ENCODE measurements around the gene EEFSEC. TPM values are rescaled to one million over a fixed set of nuclear protein-coding genes. Genes with fewer than 3 reads are reported as not detected.

Gene EEFSEC
- total RNA-seq, 1 donor from 2014 or later = 24.6 TPM

DNA sequence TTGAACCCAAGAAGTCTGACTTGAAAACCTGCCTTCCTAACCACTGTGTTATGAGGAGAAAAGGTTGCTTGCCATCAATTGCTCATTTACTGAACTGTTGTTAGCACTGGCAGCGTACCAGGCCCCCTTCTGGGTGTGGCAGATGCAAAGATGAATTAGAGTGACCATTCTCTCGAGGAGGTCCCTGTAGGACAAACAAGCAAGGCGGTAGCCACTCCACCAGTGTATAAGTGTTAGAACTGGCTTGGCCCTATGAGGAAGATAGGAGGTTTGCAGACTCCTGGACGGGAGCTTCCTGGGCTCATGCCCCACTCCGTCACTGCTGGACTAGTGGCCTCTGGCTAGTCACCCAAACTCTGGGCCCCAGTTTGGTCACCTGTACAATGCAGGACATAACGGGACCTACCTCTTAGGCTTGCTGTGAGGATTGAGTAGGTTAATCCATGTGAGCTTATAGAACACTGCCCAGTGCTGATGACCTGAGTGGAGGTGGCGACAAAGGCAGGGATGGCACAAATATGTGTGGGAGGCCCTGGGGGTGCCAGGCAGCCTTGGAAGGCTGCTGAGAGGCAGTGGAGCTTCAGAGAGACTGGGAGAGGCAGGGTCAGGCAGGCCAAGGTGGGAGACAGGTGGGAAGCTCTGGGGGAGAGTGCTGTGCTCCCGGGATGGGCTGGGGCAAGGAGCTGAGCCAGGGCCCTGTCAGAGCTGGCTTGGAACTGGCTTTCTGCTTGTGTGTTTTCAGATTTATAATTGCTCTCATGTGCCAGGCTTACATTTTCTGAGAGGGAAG, 167.5 kb downstream of the EEFSEC start:
- peak in 1 of 2 donors; percentile 67 for DNase-seq (ENCODE audit: extremely low spot score in 2 of 2)
- Histone ChIP-seq H3K4me3 (no peak overlapping the region), H3K36me3 (no peaks in the 10 kb centered on the region), H3K9me3 (no peaks in the 10 kb centered on the region), H3K27me3 (no peaks in the 10 kb centered on the region), H3K4me1 (peaks cover 15% of the 10 kb centered on the region), H3K27ac (no peak overlapping the region)
- intact Hi-C loops (cut with DNase I) = no loop called here
- TF ChIP-seq POLR2A (IDR thresholded peaks at IDR 0.05) = no peak
- TF ChIP-seq, protein P1, sequence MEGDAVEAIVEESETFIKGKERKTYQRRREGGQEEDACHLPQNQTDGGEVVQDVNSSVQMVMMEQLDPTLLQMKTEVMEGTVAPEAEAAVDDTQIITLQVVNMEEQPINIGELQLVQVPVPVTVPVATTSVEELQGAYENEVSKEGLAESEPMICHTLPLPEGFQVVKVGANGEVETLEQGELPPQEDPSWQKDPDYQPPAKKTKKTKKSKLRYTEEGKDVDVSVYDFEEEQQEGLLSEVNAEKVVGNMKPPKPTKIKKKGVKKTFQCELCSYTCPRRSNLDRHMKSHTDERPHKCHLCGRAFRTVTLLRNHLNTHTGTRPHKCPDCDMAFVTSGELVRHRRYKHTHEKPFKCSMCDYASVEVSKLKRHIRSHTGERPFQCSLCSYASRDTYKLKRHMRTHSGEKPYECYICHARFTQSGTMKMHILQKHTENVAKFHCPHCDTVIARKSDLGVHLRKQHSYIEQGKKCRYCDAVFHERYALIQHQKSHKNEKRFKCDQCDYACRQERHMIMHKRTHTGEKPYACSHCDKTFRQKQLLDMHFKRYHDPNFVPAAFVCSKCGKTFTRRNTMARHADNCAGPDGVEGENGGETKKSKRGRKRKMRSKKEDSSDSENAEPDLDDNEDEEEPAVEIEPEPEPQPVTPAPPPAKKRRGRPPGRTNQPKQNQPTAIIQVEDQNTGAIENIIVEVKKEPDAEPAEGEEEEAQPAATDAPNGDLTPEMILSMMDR (IDR thresholded peaks at IDR 0.05) = no peak
- TF ChIP-seq POLR2AphosphoS5 (IDR thresholded peaks at IDR 0.05; ENCODE audit: insufficient read depth in 1 of 2, low read depth in 1 of 2) = no peak

DNA sequence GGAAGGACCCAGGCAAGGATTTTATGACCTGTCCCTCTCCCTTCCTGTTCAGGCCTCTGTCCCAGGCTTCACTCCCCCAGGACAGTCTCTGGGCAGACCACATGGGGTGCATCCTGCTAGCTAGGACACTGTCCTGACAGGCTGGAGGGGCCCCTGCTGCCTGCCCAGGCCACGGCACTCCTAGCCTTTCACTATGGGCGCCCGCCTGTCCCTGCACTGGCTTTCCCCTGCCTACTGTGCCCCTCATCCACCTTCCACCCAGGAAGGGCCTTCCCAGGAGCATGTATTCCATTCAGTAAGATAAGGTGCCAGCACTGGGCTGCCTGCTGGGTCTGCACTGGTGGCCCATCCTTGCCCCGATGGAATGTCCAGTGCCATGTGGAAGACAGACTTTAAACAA, 168.1 kb downstream of the EEFSEC start:
- intact Hi-C loops (cut with DNase I) = no loop called here
- peak in 1 of 2 donors; percentile 84 for DNase-seq (ENCODE audit: extremely low spot score in 2 of 2)
- Histone ChIP-seq H3K27me3 (no peaks in the 10 kb centered on the region), H3K27ac (no peak overlapping the region), H3K4me1 (peaks cover 10% of the 10 kb centered on the region), H3K36me3 (no peaks in the 10 kb centered on the region), H3K4me3 (no peak overlapping the region), H3K9me3 (no peaks in the 10 kb centered on the region)
- TF ChIP-seq POLR2A (IDR thresholded peaks at IDR 0.05) (no peak), POLR2AphosphoS5 (IDR thresholded peaks at IDR 0.05; ENCODE audit: insufficient read depth in 1 of 2, low read depth in 1 of 2) (no peak)
- TF ChIP-seq, protein P1 (IDR thresholded peaks at IDR 0.05) = no peak

DNA sequence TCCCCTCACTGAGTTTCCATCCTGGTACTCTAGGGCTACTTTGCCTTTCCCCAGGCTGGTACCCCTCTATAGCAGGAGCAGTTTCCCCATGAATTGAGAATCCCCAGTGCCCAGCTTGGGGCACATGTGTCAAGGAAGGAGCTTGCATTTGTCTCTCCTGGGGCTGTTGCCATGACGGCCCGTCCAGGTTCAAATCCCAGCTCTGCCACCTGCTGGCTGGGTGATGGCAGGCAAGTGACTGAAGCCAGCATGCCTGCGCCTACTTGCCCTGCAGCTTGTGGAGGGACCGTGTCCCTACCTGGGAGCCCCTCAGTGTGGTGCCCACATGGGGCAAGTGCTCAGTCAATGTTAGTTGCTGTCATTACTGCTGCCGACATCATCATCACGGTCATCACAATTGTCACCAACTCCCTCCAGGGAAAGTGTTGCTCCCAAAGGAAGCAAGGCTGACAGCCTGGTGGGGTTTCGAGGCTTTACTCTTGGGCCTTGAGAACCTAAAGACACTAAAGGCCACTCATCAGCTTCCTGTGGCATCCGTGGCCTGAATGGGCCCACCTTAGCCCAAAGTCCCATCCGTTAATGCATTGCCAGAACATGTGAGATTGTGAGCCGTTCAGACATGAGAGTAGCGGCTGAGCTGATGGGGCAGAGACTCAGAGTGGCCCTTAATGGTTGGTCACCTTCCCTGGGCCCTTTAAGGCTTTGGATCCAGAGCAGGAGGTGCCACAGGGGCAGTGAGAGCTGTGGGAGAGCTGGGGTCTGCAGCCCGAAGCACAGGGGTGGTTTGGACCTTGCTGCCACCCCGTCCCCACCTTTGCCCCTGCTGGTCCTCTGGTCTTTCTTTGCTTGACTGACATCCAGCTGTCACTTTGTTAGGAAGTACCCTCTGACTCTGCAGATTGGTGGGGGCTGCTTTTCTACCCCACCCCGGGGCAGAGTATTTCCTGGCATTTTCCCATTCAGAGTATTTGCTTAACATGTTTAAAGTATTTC, 169.0 kb downstream of the EEFSEC start:
- TF ChIP-seq POLR2AphosphoS5 (IDR thresholded peaks at IDR 0.05; ENCODE audit: insufficient read depth in 1 of 2, low read depth in 1 of 2) = no peak
- TF ChIP-seq, protein P1 (IDR thresholded peaks at IDR 0.05) = peak in 1 of 3 experiments; percentile 31
- no peaks in the 10 kb centered on the region for H3K36me3 ChIP-seq
- no peaks in the 10 kb centered on the region for H3K27me3 ChIP-seq
- DNase-seq (ENCODE audit: extremely low spot score in 2 of 2) = peak; percentile 27 to 85
- no peak overlapping the region for H3K27ac ChIP-seq
- intact Hi-C loops (cut with DNase I) = no loop called here
- no peaks in the 10 kb centered on the region for H3K9me3 ChIP-seq
- H3K4me3 ChIP-seq = no peak overlapping the region
- peaks cover under 1% of the 10 kb centered on the region for H3K4me1 ChIP-seq

DNA sequence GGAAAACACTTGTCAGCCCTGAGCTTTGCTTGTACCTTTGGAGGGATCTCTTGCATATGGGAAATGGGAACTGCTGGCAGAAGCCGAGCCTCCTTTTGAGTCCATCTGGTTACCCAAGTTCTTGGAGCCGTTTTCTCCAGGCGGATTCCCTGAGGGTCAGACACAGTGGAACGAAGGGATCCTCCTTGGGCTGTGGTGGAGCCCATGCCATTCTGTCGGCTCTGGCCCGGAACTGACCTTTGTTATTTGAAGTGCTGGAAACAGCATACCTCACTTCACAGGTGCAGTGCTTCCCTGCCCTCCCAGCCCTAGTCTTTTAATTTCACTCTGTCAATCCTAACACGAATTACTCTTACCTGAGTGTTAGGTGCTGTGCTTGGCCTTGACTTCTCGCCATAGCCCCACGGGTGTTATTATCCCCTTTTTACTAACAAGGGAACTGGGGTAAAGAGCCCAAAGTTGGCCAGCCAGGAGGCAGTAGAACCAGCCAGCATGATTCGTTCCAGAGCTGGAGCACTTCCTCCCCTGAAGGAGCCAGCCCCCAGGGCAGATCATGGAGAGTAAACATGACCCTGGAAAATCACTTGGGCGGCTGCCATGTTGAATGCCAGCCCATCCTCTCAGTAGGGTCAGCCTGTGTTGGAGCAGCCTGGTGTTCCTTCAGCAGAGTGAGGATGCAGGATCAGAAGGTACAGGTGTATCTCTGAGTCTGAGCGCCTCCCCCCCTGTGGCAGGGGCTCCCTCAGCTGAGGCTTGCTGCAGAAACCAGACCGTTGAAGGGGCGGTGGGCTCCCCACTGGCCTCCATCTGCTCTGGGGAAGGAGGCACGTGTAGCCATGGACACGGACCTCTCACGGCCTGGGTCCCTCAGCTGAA, 170.2 kb downstream of the EEFSEC start:
- H3K9me3 ChIP-seq = no peaks in the 10 kb centered on the region
- no peaks in the 10 kb centered on the region for H3K27me3 ChIP-seq
- no peak overlapping the region for H3K4me3 ChIP-seq
- peak; percentile 65 to 77 for DNase-seq (ENCODE audit: extremely low spot score in 2 of 2)
- TF ChIP-seq, protein P1 (IDR thresholded peaks at IDR 0.05) = no peak
- TF ChIP-seq POLR2AphosphoS5 (IDR thresholded peaks at IDR 0.05; ENCODE audit: insufficient read depth in 1 of 2, low read depth in 1 of 2) = no peak
- no peak for TF ChIP-seq POLR2A (IDR thresholded peaks at IDR 0.05)
- intact Hi-C loops (cut with DNase I) = no loop called here
- no peaks in the 10 kb centered on the region for H3K4me1 ChIP-seq
- no peak overlapping the region for H3K27ac ChIP-seq
- no peaks in the 10 kb centered on the region for H3K36me3 ChIP-seq
